HFF-Myc (cell line): ENCODE data around the gene ENAH.

ENCODE experiments used
- DNase-seq: peaks from one replicate; pipeline ENCODE4 v3.0.0-alpha.2; 2011; ENCODE audit warnings: low read depth; ENCODE audit errors: extremely low read depth
- H3K4me3 ChIP-seq: replicated peaks from 2 replicates; pipeline ENCODE4 v1.5.1; 2011; ENCODE audit warnings: low read depth, mild to moderate bottlenecking, control low read depth, low read length
- TF ChIP-seq, protein P1 (sequence below): IDR thresholded peaks from 2 replicates; pipeline ENCODE4 v1.5.1; 2012; ENCODE audit warnings: mild to moderate bottlenecking, low read depth, low read length, control low read depth; ENCODE audit errors: missing control alignments

ENAH gene

GRCh38 chr1:225450491-225451191 is 202.3 kb downstream of the ENAH start:
- TF ChIP-seq, protein P1, sequence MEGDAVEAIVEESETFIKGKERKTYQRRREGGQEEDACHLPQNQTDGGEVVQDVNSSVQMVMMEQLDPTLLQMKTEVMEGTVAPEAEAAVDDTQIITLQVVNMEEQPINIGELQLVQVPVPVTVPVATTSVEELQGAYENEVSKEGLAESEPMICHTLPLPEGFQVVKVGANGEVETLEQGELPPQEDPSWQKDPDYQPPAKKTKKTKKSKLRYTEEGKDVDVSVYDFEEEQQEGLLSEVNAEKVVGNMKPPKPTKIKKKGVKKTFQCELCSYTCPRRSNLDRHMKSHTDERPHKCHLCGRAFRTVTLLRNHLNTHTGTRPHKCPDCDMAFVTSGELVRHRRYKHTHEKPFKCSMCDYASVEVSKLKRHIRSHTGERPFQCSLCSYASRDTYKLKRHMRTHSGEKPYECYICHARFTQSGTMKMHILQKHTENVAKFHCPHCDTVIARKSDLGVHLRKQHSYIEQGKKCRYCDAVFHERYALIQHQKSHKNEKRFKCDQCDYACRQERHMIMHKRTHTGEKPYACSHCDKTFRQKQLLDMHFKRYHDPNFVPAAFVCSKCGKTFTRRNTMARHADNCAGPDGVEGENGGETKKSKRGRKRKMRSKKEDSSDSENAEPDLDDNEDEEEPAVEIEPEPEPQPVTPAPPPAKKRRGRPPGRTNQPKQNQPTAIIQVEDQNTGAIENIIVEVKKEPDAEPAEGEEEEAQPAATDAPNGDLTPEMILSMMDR: no peak
- DNase-seq: no peak
- no peak overlapping the region for H3K4me3 ChIP-seq

- H3K4me3 ChIP-seq: no peak overlapping the region
- TF ChIP-seq, protein P1: no peak
Measured at GRCh38 chr1:225449774-225450173, 203.1 kb downstream of the ENAH start.

GRCh38 chr1:225449261-225449660 is 203.7 kb downstream of the ENAH start:
- TF ChIP-seq, protein P1: no peak
- no peak overlapping the region for H3K4me3 ChIP-seq
- no peak for DNase-seq

More at GRCh38 chr1:225449774-225450173, 203.1 kb downstream of the ENAH start:
- no peak for DNase-seq

GRCh38 chr1:225448146-225448805 is 204.6 kb downstream of the ENAH start:
- TF ChIP-seq, protein P1: no peak
- DNase-seq: no peak
- H3K4me3 ChIP-seq: no peak overlapping the region

DNA sequence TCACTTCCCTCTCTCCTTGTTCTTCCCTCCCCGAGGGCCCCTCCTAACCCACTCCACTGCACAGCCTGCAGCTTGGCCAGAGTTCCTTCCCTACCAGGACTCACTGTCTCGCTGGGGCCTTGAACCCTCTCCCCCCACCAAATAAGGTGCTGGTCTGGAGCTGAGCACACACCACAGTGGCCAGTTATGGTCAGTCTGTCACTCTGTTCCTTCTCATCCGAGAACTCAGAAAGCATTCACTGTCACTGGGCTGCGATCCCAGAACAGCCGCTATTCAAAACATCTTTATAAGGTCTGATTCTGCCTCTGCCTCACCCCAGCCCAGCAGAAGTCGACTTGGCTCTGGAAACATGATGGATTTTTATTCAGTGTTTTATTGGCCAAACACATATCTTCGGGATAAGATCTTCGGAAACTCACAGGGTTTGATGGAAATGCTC is 205.3 kb downstream of the ENAH start:
- no peak for DNase-seq
- no peak overlapping the region for H3K4me3 ChIP-seq
- TF ChIP-seq, protein P1: no peak

DNA sequence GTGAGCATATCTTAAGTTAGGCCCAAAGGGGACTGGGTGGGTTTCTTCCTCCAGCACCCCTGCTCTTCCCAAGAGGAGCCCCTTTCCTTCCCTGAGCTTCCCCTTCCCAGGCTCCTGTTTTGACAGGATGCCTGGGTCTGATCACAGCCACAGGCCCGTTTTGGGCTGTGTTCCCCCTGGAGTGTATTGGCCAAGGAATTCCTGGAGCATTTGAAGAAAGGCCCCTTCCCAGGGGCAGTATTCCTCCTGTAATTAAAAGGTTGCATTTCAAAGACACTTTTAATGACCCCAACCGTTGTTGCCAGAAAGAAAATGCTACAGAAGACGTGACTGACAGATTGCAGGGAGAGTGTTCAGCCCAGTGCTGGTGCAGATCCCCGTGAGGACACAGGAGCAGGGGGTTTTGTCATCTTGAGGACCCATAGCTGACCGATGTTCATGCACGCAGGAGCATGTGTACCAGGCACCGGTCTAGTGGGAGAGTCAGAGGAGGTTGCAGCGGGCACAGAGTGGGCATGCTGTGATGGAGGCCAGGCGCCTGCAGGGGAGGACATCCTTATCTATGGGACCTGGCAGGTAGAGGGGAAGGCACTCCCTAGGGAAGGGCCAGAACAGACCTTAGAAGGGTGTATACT is 205.8 kb downstream of the ENAH start:
- H3K4me3 ChIP-seq: no peak overlapping the region
- DNase-seq: no peak
- TF ChIP-seq, protein P1: no peak
